CD1c-positive myeloid dendritic cell (primary cell): Measurements from ENCODE around the gene SLAMF7.
A peak's percentile ranks its signal among the peaks of the same experiment; 100 is the strongest.

Experiments used
- DNase-seq: peaks from one replicate; pipeline ENCODE4 v3.0.0-alpha.2; 2016; ENCODE audit errors: extremely low spot score

Gene SLAMF7

GRCh38 chr1:160745551-160745950 lies 6.5 kb downstream of the SLAMF7 start:
- no peak for DNase-seq

- DNase-seq: no peak
Observed at GRCh38 chr1:160746836-160747500, 7.9 kb downstream of the SLAMF7 start.

- no peak for DNase-seq
Observed at GRCh38 chr1:160747717-160748116, 8.7 kb downstream of the SLAMF7 start.

- DNase-seq: no peak
Observed at GRCh38 chr1:160748181-160748877, 9.3 kb downstream of the SLAMF7 start.

- DNase-seq: peak; percentile 69
Observed at GRCh38 chr1:160748878-160749269, 9.8 kb downstream of the SLAMF7 start.

- DNase-seq: no peak
Observed at GRCh38 chr1:160750608-160751007, 11.6 kb downstream of the SLAMF7 start.

GRCh38 chr1:160752406-160752805 lies 13.4 kb downstream of the SLAMF7 start:
- DNase-seq: no peak

- DNase-seq: no peak
Observed at GRCh38 chr1:160752924-160753323, 13.9 kb downstream of the SLAMF7 start.

- DNase-seq: no peak
Observed at GRCh38 chr1:160753594-160753993, 14.5 kb downstream of the SLAMF7 start.

- DNase-seq: no peak
Observed at GRCh38 chr1:160755461-160755860, 16.4 kb downstream of the SLAMF7 start.

GRCh38 chr1:160755911-160756848 lies 17.1 kb downstream of the SLAMF7 start:
- DNase-seq: no peak

GRCh38 chr1:160756849-160757201 lies 17.8 kb downstream of the SLAMF7 start:
- no peak for DNase-seq

- no peak for DNase-seq
Observed at GRCh38 chr1:160758521-160758920, 19.5 kb downstream of the SLAMF7 start.

GRCh38 chr1:160759740-160760139 lies 20.7 kb downstream of the SLAMF7 start:
- no peak for DNase-seq

- DNase-seq: no peak
Observed at GRCh38 chr1:160761046-160761445, 22.0 kb downstream of the SLAMF7 start.

GRCh38 chr1:160761886-160762285 lies 22.8 kb downstream of the SLAMF7 start:
- no peak for DNase-seq

GRCh38 chr1:160763993-160764392 lies 24.9 kb downstream of the SLAMF7 start:
- DNase-seq: no peak

GRCh38 chr1:160767395-160768294 lies 28.6 kb downstream of the SLAMF7 start:
- peak; percentile 13 for DNase-seq

GRCh38 chr1:160768295-160768657 lies 29.2 kb downstream of the SLAMF7 start:
- peak; percentile 83 for DNase-seq

GRCh38 chr1:160772331-160772730 lies 33.3 kb downstream of the SLAMF7 start:
- no peak for DNase-seq

- no peak for DNase-seq
Observed at GRCh38 chr1:160773093-160773492, 34.0 kb downstream of the SLAMF7 start.
